GM04504 (cell line): ENCODE data around the gene BMP8A.
A peak's percentile ranks its signal among the peaks of the same experiment; 100 is the strongest.
"Not testable (repeated sequence)": the region's sequence is repeated elsewhere in the genome, so short reads cannot be mapped to it uniquely, and the experiment has no call there.

Source experiments
- DNase-seq: peaks from one replicate; pipeline ENCODE4 v3.0.0-alpha.2; 2012; ENCODE audit warnings: low read depth

Gene BMP8A

GRCh38 chr1:39483276-39483675 lies 8.2 kb upstream of the BMP8A start:
- no peak for DNase-seq

- no peak for DNase-seq
These were observed 6.9 kb upstream of the BMP8A start for GRCh38 chr1:39484564-39484963.

GRCh38 chr1:39485046-39485803 lies 6.2 kb upstream of the BMP8A start:
- DNase-seq: no peak

GRCh38 chr1:39488012-39488545 lies 3.4 kb upstream of the BMP8A start:
- DNase-seq: no peak

- DNase-seq: no peak
These were observed 2.5 kb upstream of the BMP8A start for GRCh38 chr1:39488793-39489566.

GRCh38 chr1:39489567-39490239 lies 1.7 kb upstream of the BMP8A start:
- DNase-seq: no peak

- no peak for DNase-seq
These were observed 765 bp upstream of the BMP8A start for GRCh38 chr1:39490596-39491145.

- DNase-seq: not testable (repeated sequence)
These were observed 944 bp downstream of the BMP8A start for GRCh38 chr1:39492118-39493042.

- DNase-seq: not testable (repeated sequence)
These were observed 1.8 kb downstream of the BMP8A start for GRCh38 chr1:39493043-39493810.

GRCh38 chr1:39494671-39495410 lies 3.4 kb downstream of the BMP8A start:
- no peak for DNase-seq

- not testable (repeated sequence) for DNase-seq
These were observed 5.1 kb downstream of the BMP8A start for GRCh38 chr1:39496520-39496919.

GRCh38 chr1:39497585-39497984 lies 6.1 kb downstream of the BMP8A start:
- DNase-seq: no peak

GRCh38 chr1:39498096-39498710 lies 6.8 kb downstream of the BMP8A start:
- DNase-seq: not testable (repeated sequence)

GRCh38 chr1:39498821-39499220 lies 7.4 kb downstream of the BMP8A start:
- DNase-seq: not testable (repeated sequence)

- no peak for DNase-seq
These were observed 8.2 kb downstream of the BMP8A start for GRCh38 chr1:39499668-39500067.

- DNase-seq: no peak
These were observed 9.5 kb downstream of the BMP8A start for GRCh38 chr1:39500862-39501389.

- DNase-seq: peak; percentile 64
These were observed 10.2 kb downstream of the BMP8A start for GRCh38 chr1:39501666-39502065.

GRCh38 chr1:39504436-39504835 lies 13.0 kb downstream of the BMP8A start:
- not testable (repeated sequence) for DNase-seq

- no peak for DNase-seq
These were observed 13.9 kb downstream of the BMP8A start for GRCh38 chr1:39505289-39505688.
